Neuron (in vitro differentiated cells): ENCODE measurements around the gene ARHGEF18.

Experiments
- H2AFZ ChIP-seq: one replicate; pipeline ENCODE4 v1.6.1; 2013; ENCODE audit warnings: low read depth, mild to moderate bottlenecking, inconsistent platforms, low read length, moderate library complexity
- H3K27me3 ChIP-seq: one replicate; pipeline ENCODE4 v1.6.1; 2013; ENCODE audit warnings: low read length; ENCODE audit not compliant: insufficient read depth
- H3K36me3 ChIP-seq: one replicate; pipeline ENCODE4 v1.6.1; 2013; ENCODE audit warnings: low read length; ENCODE audit not compliant: insufficient read depth
- H3K4me1 ChIP-seq: one replicate; pipeline ENCODE4 v1.6.1; 2013; ENCODE audit warnings: low read length; ENCODE audit not compliant: insufficient read depth
- H3K4me3 ChIP-seq: 2 replicates; pipeline ENCODE4 v1.5.1; 2013; ENCODE audit warnings: mild to moderate bottlenecking, low read length, moderate library complexity
- H3K9me3 ChIP-seq: one replicate; pipeline ENCODE4 v1.6.1; 2013; ENCODE audit warnings: low read length

Gene ARHGEF18

DNA sequence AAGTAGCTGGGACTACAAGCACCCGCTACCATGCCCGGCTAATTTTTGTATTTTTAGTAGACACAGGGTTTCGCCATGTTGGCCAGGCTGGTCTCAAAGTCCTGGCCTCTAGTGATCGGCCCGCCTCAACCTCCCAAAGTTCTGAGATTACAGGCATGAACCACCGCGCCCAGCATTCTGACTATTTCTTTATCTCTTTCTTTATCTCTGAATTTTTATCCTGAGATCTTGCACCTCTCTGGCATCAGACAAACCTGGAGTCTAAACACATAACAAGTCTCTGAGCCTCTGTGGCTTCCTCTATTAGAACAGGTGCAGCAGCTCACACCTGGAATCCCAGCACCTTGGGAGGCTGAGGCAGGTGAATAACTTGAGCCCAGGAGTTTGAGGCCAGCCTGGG is 28.5 kb downstream of the ARHGEF18 start:
- Histone ChIP-seq H3K4me3 (no peak overlapping the region), H3K4me1 (no peaks in the 10 kb centered on the region), H3K36me3 (no peaks in the 10 kb centered on the region), H2AFZ (no peak overlapping the region), H3K9me3 (no peaks in the 10 kb centered on the region), H3K27me3 (no peaks in the 10 kb centered on the region)

DNA sequence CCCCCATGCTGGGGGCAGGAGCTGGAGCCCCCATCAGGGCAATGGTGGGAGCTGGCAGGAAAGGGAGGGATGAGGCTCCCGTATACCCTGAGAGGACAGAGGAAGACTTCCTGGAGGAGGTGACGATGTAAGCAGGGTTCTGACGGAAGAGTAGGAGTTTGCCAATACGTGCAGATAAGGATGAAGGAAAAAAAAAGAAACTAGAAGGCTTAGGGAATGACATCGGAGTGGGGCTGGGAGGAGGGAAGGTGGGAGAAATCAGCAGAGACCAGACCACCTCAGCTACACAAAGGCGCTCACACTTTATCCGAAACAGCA is 32.3 kb downstream of the ARHGEF18 start:
- no peak overlapping the region for H3K4me3 ChIP-seq
- no peaks in the 10 kb centered on the region for H3K4me1 ChIP-seq
- H3K9me3 ChIP-seq, result no peaks in the 10 kb centered on the region
- H2AFZ ChIP-seq, result no peak overlapping the region
- H3K27me3 ChIP-seq, result no peaks in the 10 kb centered on the region
- no peaks in the 10 kb centered on the region for H3K36me3 ChIP-seq

DNA sequence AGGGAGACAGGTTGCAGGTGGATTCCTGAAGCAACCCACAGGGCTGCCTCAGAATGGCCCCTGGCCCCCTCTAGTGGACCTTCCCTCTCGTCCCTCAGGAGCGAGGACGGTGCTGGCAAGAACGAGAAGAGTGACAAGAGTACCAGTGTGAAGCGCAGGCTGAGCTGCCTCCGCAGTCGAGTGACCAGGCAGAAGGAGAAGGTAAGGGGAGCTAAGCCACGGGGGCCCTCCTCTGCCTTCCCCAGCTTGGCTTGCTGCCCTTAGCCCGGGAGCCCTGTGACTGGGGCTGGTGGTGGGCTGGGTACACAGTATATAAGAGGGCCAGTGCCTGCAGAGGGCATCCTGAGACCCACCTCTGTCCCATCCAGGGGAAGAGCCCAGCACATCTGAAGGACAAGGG is 34.0 kb downstream of the ARHGEF18 start:
- Histone ChIP-seq H3K4me3 (no peak overlapping the region), H3K9me3 (no peaks in the 10 kb centered on the region), H3K4me1 (no peaks in the 10 kb centered on the region), H3K27me3 (no peaks in the 10 kb centered on the region), H2AFZ (no peak overlapping the region), H3K36me3 (no peaks in the 10 kb centered on the region)

DNA sequence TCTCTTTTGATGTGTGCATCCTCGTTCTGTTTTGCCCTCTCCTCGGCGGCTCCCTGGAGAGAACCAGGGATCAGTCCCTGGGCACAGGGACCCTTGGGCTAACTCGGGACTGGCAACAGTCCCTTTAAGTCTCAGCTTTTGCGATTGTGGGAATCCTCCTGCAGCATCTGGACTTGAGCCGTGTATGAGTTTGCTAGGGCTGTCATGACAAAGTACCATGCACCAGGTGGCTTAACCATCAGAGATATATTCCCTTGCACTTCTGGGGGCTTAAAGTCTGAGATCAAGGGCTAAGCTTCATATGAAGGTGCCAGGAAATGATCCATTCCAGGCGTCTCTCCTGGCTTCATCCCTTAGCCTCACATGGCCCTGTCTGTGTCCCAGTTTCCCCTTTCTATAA is 34.5 kb downstream of the ARHGEF18 start:
- H2AFZ ChIP-seq, result no peak overlapping the region
- no peaks in the 10 kb centered on the region for H3K27me3 ChIP-seq
- no peaks in the 10 kb centered on the region for H3K36me3 ChIP-seq
- no peaks in the 10 kb centered on the region for H3K9me3 ChIP-seq
- H3K4me1 ChIP-seq, result no peaks in the 10 kb centered on the region
- H3K4me3 ChIP-seq, result no peak overlapping the region

DNA sequence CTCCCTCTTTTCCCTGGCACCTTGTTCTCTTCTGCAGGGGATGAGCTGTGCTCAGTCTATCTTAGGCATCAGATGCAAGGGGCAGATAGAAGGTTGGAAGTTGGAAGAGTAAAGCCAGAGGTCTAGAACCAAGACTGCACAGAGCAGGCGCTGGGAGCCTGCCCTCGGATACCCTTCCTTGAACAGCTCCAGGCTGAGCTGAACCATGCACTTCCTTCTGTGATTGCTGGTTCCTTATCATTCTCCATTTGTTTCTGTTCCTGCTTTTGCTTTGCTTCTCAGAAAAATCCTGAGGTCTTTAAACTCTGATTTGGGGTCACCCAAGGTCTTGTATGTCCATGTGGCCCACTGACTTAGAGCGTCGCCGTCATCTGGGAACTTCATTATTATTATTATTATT is 36.3 kb downstream of the ARHGEF18 start:
- Histone ChIP-seq H3K9me3 (no peaks in the 10 kb centered on the region), H3K4me1 (no peaks in the 10 kb centered on the region), H3K36me3 (no peaks in the 10 kb centered on the region), H3K4me3 (no peak overlapping the region), H2AFZ (no peak overlapping the region), H3K27me3 (no peaks in the 10 kb centered on the region)

DNA sequence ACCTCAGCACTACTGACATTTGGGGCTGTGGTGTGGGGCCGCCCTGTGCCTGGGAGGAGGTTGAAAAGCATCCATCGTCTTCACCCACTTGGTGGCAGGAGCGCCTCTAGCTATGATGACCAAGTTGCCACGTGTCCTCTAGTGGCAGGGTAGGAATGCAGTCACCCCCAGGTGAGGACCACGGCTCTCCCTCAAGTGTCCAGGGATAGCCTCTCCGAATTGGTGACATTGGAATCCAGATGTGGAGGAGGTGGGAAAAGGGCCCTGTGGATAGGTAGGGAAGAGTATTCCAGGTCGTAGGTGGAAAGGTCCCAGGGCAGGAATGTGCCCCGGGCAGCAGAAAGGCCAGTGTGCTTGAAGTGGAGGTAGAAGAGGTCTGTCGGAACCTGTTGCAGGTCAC is 37.6 kb downstream of the ARHGEF18 start:
- Histone ChIP-seq H3K36me3 (no peaks in the 10 kb centered on the region), H3K4me3 (no peak overlapping the region), H3K27me3 (no peaks in the 10 kb centered on the region), H3K9me3 (no peaks in the 10 kb centered on the region), H3K4me1 (no peaks in the 10 kb centered on the region), H2AFZ (no peak overlapping the region)

DNA sequence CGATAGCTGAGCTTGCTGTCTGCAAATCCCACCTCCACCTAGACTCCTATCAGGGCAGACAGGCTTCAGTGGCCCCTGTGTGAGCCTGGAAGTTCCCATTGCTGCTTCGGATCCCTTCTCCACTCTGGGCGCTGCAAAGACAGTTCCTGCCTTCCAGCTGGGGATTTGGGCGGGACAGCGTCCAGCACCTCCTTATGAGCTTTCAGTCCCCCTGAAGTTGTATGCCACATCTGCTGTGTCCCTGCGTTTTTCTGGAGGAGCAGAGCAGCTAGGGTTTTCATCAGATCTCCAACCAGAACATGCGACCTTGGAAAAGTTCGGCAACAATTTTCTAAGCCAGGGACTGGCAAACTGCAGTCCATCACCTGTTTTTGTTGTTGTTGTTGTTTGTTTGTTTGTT is 38.0 kb downstream of the ARHGEF18 start:
- H2AFZ ChIP-seq, result no peak overlapping the region
- no peaks in the 10 kb centered on the region for H3K9me3 ChIP-seq
- H3K4me1 ChIP-seq, result no peaks in the 10 kb centered on the region
- H3K36me3 ChIP-seq, result no peaks in the 10 kb centered on the region
- H3K27me3 ChIP-seq, result no peaks in the 10 kb centered on the region
- H3K4me3 ChIP-seq, result no peak overlapping the region

DNA sequence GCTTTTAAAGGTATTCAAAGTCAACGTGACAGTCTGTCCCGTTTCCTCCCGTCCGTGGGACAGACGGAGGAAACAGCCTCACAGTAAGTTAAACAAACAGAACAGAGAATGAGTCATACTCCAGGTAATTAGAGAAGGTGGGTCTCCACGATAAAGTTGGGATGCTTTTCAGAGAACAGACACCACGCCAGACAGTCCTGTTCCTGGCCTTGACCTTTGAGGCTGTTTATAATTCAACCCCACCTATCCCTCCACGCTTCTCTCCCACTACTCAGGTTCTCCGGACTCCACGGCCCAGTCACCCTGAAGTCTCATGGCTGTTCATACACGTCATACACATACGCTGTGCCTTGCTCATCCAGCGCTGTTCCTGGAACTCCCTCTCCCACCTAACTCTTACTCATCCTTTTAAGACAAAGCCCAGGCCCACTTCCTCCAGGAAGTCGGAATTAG is 42.5 kb downstream of the ARHGEF18 start:
- Histone ChIP-seq H3K36me3 (no peaks in the 10 kb centered on the region), H3K27me3 (no peaks in the 10 kb centered on the region), H3K4me3 (no peak overlapping the region), H2AFZ (no peak overlapping the region), H3K9me3 (no peaks in the 10 kb centered on the region), H3K4me1 (peaks cover 9% of the 10 kb centered on the region)

DNA sequence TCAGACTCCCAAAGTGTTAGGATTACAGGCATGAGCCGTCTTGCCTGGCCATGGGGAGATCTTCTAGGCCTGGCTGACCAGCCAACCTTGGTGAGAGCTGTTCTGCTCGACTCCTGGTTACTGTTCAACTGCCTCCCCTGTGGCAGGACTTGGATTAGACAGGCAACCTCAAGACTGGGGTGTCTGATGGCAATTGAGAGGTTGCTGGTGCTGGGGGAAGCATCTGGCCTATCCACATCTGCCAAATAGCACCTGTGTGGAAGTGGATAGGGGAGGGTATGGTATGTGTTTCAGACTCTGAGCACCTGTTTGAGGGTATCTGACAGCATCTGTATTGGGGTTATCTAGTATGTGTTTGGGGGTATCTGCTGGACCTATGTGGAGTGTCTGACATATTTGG is 44.7 kb downstream of the ARHGEF18 start:
- Histone ChIP-seq H3K27me3 (no peaks in the 10 kb centered on the region), H2AFZ (no peak overlapping the region), H3K4me1 (peaks cover 11% of the 10 kb centered on the region), H3K36me3 (no peaks in the 10 kb centered on the region), H3K9me3 (no peaks in the 10 kb centered on the region), H3K4me3 (peak overlapping the region; percentile 88)

DNA sequence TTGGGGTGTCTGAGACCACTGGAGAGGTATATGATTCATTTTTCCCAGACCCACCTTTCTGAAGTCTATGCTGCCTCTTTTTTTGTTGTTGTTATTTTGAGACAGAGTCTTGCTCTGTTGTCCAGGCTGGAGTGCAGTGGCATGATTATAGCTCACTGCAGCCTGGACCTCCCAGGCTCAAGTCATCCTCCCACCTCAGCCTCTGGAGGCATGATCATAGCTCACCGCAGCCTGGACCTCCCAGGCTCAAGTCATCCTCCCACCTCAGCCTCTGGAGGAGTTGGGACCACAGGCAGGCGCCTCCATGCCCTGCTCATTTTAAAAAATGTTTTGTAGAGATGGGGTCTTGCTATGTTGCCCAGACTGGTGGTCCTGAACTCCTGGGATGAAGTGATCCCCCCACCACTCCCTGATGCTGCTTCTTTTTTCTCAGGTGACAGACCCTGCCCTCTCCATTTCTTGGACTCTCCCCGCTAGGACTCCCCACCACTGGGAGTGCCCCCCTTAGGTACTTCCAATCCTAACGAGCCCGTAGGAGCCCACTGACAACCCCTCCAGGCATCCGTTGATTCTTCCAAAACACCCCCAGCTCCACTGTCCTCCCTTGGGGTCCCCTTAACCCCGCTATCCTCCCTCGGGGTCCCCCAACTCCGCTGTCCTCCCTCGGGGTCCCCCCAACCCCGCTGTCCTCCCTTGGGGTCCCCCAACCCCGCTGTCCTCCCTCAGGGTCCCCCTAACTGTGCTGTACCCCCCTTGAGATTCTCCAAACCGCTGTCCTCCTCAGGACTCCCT is 45.4 kb downstream of the ARHGEF18 start:
- Histone ChIP-seq H3K27me3 (no peaks in the 10 kb centered on the region), H2AFZ (peak overlapping the region; percentile 23), H3K9me3 (no peaks in the 10 kb centered on the region), H3K4me1 (peaks cover 17% of the 10 kb centered on the region), H3K4me3 (peak overlapping the region; percentile 88), H3K36me3 (no peaks in the 10 kb centered on the region)

DNA sequence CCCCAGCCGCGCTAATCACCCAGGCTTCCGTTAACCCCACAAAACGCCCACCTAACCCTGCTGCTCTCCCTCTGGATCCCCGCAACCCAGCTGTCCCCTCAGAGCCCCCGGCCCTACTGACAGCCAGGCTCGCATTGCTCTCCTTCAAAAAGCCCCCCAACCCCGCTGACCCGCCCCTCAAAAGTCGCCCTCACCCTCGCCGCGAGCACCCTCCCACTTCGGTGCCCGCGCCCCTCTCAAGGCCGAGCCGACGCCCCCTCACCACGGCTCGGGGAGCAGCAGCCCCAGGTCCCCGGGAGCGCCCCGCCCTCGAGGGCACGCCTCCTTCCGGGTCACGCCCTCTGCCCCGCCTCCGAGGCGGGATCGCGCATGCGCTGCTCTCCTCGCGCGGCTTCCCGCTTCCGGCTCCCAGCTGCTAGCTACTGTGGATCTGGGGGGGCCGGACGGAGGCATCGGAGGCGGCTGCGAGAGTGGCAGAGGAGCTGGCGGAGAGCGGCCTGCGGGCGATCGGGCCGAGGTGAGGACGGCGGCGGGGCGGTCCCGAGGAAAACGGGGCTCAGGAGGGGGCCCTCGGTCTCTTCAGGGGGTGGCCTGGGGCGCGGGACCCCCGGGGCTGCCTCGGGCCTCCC is 46.1 kb downstream of the ARHGEF18 start:
- H2AFZ ChIP-seq, result peak overlapping the region; percentile 39
- no peaks in the 10 kb centered on the region for H3K36me3 ChIP-seq
- H3K9me3 ChIP-seq, result no peaks in the 10 kb centered on the region

DNA sequence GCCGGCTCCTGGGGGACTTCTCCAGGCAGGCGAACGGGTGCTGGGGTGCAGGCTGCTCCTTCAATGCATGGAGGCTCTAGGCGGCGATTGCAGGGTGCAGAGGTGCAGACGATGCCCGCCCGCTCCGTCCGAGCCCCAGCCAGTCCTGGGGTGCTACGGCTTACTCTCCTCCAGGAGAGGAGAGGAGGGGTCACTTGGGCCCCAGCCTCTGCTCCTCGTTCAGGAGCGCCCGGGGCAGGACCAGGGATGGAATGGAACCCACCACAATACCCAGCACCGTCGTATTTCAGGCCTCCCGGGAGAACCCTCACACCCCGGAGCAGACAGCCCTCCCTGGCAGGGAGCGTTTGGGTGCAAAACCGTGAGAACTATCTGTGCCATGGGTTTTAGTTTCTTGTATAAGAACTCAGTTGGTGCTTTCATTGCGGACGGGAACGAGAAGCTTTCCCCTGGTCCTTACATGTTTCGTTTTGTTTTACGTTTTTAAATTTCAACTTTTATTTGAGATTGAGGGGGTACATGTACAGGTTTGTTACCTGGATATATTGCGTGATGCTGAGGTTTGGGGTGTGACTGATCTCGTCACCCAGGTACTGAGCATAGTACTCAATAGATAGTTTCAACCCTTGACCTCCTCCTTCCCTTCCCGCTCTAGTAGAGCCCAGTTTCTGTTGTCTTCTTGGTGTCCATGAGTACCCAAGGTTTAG is 46.8 kb downstream of the ARHGEF18 start:
- H3K27me3 ChIP-seq, result no peaks in the 10 kb centered on the region
- H3K9me3 ChIP-seq, result no peaks in the 10 kb centered on the region
- peaks cover 19% of the 10 kb centered on the region for H3K4me1 ChIP-seq
- H3K36me3 ChIP-seq, result no peaks in the 10 kb centered on the region
- H2AFZ ChIP-seq, result peak overlapping the region; percentile 39
- H3K4me3 ChIP-seq, result peak overlapping the region; percentile 88

More for the DNA sequence above, 46.1 kb downstream of the ARHGEF18 start:
- Histone ChIP-seq H3K27me3 (no peaks in the 10 kb centered on the region), H3K4me1 (peaks cover 19% of the 10 kb centered on the region), H3K4me3 (peak overlapping the region; percentile 88)

DNA sequence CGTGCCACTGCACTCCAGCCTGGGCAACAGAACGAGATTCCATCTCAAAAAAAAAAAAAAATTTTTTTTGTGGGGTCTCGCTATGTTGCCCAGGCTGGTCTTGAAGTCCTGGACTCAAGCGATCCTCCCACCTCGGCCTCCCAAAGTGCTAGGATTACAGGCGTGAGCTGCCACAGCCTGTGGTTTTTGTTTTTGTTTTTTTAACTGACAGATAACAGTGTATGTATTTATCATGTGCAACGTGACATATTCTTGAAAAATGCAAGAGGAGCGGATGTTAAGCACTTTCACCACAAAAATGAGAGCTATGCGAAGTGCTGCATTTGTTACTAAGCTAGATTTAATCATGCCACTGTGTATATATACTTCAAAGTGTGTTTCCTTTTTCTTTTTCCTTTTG is 49.0 kb downstream of the ARHGEF18 start:
- H3K4me3 ChIP-seq, result no peak overlapping the region
- H3K27me3 ChIP-seq, result no peaks in the 10 kb centered on the region
- no peak overlapping the region for H2AFZ ChIP-seq
- H3K9me3 ChIP-seq, result no peaks in the 10 kb centered on the region
- H3K4me1 ChIP-seq, result peaks cover 19% of the 10 kb centered on the region
- no peaks in the 10 kb centered on the region for H3K36me3 ChIP-seq
